AG08396 (cell line): ENCODE results near the gene ZSWIM5.
"Not testable (repeated sequence)": the region's sequence is repeated elsewhere in the genome, so short reads cannot be mapped to it uniquely, and the experiment has no call there.

Experiments
- DNase-seq: peaks from one replicate; pipeline ENCODE4 v3.0.0; 2012; ENCODE audit warnings: low spot score, mixed read lengths

Gene ZSWIM5

DNA sequence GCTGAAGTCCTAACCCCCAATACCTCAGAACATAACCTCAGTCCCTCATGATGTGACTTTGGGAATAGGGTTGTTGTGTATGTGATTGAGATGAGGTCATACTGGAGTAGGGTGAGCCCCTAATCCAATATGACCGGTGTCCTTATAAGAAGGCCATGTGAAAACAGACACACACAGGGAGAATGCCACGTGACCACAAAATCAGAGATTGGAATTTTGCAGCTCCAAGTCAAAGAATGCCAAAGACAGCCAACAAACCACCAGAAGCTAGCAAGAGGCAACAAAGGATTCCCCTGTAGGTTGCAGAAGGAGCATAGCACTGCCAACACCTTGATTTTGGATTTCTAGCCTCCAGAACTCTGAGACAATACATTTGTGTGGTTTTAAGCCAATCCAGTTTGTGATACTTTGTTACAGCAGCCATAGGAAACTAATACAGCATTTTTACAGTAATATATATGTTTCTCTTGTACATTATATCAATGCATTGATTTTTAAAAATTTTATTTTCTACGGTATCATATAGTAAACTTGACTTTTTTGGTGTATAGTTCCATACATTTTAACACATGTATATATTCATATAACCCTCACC is 5.4 kb downstream of the ZSWIM5 start:
- no peak for DNase-seq

DNA sequence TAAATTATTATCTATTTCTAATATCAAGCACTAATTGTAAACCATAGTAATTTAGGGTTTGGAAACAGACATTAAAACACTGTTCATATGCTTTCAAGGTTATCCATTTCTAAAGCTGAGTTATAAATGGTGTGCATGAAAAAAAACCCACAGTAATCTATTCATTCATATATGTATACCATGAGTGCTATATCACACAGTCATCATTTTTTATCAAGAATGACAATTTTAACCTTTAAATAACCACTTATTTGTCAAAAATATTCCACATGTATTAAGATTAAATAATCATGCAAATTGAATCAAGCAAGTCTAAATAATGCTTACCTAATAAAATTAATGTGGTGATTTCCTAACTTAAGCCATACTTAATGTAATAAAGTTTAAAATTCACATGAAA is 6.0 kb downstream of the ZSWIM5 start:
- DNase-seq: no peak

GRCh38 chr1:45198185-45198584 is 8.2 kb downstream of the ZSWIM5 start:
- no peak for DNase-seq

- DNase-seq: no peak
These were observed 9.5 kb downstream of the ZSWIM5 start for GRCh38 chr1:45196863-45197262.

GRCh38 chr1:45191418-45191783 is 15.0 kb downstream of the ZSWIM5 start:
- DNase-seq: no peak

GRCh38 chr1:45187725-45188124 is 18.7 kb downstream of the ZSWIM5 start:
- no peak for DNase-seq

DNA sequence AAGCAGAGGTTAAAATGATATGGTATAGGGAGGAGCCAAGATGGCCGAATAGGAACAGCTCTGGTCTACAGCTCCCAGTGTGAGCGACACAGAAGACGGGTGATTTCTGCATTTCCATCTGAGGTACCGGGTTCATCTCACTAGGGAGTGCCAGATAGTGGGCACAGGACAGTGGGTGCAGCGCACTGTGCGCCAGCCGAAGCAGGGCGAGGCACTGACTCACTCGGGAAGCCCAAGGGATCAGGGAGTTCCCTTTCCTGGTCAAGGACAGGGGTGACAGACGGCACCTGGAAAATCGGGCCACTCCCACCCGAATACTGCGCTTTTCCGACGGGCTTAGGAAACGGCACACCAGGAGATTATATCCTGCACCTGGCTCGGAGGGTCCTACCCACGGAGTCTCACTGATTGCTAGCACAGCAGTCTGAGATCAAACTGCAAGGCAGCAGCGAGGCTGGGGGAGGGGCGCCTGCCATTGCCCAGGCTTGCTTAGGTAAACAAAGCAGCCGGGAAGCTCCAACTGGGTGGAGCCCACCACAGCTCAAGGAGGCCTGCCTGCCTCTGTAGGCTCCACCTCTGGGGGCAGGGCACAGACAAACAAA is 26.4 kb downstream of the ZSWIM5 start:
- not testable (repeated sequence) for DNase-seq

DNA sequence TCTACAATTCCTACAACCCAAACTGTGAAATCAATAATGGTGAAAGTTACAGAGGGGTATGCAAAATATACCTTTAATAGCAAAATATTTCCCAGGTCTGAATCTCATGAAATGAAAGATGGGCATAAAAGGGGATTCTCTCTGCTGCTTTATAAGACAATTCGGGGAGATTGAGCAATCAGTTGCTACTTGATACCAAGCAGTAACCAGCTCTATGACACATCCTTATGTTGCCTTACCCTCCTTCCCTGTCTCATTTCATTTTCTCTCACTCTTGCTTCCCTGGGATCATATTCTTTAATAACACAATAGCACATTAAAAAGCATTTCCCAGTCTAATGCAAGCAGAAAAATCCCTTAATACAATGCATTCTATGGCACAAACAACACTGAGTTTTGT is 29.0 kb downstream of the ZSWIM5 start:
- no peak for DNase-seq

DNA sequence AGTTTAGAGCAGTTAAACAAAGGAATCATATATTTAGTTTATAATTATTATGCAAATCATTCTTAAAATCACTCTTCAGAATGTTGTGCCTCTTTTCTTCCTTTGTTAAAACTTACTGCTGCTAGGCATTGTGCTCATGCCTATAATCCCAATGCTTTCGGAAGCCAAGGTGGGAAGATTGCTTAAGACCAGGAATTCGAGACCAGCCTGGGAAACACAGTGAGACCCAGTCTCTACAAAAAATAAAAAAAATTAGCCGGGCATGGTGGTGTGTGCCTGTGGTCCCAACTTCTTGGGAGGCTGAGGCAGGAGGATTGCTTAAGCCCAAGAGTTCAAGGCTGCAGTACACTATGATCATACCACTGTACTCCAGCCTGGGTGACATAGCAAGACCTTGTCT is 33.6 kb downstream of the ZSWIM5 start:
- DNase-seq: no peak

GRCh38 chr1:45172005-45172404 is 34.4 kb downstream of the ZSWIM5 start:
- no peak for DNase-seq

GRCh38 chr1:45171575-45171974 is 34.8 kb downstream of the ZSWIM5 start:
- no peak for DNase-seq

DNA sequence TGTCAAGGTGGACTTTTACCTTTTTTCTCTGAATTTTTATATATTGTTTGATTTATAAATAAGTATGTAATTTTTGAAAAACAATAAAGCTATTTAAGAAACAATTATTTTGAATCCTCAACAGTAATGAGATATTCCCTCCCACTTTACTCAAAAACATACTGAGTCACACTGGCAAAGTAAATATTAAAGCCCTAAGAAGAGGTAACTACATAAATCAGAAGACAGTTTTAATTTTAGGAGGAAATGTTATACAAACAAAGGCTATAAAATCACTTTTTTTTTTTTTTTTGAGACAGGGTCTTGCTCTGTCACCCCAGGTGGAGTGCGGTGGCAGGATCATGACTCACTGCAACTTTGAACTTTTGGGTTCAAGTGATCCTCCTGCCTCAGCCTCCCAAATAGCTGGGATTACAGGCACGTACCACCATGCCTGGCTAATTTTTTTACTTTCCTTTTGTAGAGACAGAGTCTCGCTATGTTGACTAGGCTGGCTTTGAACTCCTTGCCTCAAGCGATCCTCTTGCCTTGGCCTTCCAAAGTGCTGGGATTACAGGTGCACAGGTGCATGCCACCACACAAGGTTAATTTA is 36.2 kb downstream of the ZSWIM5 start:
- no peak for DNase-seq

GRCh38 chr1:45167947-45168346 is 38.5 kb downstream of the ZSWIM5 start:
- not testable (repeated sequence) for DNase-seq

GRCh38 chr1:45164307-45164706 is 42.1 kb downstream of the ZSWIM5 start:
- DNase-seq: not testable (repeated sequence)

DNA sequence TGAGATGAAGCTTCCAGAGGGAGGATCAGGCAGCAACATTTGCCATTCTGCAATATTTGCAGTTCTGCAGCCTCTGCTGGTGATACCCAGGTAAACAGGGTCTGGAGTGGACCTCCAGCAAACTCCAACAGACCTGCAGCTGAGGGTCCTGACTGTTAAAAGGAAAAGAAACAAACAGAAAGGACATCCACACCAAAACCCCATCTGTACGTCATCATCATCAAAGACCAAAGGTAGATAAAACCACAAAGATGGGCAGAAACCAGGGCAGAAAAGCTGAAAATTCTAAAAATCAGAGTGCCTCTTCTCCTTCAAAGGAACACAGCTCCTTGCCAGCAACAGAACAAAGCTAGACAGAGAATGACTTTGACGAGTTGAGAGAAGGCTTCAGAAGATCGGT is 43.3 kb downstream of the ZSWIM5 start:
- not testable (repeated sequence) for DNase-seq

DNA sequence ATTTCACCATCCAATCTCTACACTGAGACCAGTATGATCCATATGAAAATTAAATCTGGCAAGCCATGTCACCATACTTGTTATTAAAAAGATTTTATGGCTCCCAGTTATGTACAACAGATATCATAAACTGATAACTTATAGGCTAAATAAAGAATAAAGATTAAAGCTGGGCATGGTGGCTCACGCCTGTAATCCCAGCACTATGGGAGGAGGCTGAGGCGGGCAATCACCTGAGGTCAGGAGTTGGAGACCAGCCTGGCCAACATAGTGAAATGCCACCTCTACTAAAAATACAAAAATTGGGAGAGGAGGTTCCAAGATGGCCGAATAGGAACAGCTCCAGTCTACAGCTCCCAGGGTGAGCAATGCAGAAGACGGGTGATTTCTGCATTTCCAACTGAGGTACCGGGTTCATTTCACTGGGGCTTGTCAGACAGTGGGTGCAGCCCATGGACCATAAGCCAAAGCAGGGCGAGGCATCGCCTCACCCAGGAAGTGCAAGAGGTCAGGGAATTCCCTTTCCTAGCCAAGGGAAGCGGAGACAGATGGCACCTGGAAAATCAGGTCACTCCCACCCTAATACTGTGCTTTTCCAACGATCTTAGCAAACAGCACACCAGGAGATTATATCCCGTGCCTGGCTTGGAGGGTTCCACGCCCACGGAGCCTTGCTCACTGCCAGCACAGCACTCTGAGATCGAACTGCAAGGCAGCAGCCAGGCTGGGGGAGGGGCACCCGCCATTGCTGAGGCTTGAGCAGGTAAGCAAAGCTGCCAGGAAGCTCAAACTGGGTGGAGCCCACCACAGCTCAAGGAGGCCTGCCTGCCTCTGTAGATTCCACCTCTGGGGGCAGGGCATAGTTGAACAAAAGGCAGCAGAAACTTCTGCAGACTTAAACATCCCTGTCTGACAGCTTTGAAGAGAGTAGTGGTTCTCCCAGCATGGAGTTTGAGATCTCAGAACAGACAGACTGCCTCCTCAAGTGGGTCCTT is 44.1 kb downstream of the ZSWIM5 start:
- not testable (repeated sequence) for DNase-seq

- no peak for DNase-seq
These were observed 50.4 kb downstream of the ZSWIM5 start for GRCh38 chr1:45155957-45156356.

DNA sequence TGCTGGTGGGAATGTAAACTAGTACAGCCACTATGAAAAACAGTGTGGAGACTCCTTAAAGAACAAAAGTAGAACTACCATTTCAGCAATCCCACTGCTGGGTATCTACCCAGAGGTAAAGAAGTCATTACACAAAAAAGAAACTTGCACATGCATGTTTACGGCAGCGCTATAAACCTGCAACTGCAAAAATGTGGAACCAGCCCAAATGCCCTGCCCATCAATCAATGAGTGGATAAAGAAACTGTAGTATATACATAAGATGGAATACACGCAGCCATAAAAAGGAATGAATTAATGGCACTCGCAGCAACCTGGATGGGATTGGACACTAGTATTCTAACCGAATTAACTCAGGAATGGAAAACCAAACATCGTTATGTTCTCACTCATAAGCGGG is 51.0 kb downstream of the ZSWIM5 start:
- DNase-seq: no peak

- DNase-seq: no peak
These were observed 54.3 kb downstream of the ZSWIM5 start for GRCh38 chr1:45152126-45152525.

DNA sequence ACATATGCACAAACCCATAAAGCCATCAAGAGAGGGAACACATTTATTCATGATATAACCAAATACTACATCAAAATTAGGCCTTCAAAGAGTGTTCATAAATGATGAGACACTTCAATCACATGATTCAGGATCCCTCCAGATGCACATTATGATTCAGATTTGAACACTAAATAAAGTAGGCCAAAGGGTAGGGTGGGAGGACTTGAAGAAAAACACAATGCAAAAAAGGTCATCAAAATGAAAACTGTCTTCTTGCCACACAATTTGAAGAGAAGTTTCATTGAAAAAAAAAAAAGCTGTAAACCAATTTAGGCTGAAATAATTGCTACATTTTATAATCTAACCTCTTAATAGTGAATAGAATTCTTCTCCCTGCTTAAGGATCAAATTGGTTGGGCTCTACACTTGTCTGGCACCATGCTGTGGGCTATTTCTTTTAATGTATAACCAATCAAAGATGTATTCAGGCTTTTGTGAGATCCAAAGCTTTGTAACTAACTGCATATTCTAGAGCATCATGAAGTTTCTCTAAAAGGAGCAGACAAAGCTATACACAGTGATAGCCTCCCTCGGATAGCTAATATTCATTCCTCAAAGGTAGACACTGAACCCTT is 58.1 kb downstream of the ZSWIM5 start:
- DNase-seq: no peak

DNA sequence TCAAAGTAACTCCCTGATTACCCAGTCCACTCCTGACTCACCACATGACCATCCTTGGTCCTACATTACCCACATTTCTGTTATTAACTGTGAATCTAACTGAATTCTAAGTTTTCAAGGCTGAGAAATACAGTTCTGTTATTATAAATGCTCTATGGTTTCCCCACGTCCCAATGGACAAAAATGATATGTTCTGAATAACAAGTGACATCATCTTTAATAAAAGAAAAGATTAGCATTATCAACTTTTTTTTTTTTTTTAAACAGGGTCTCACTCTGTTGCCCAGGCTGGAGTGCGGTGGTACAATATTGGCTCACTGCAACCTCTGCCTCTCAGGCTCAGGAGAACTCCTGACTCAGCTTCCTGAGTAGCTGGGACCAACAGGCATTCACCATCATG is 59.6 kb downstream of the ZSWIM5 start:
- no peak for DNase-seq
